Gastroesophageal sphincter (tissue), 3 donors: ENCODE measurements around the gene TST.

ENCODE experiments used
- CTCF ChIP-seq, 4 experiments: fragments of 200-600 bp in 2 of 4; fragments of 450-650 bp in 2 of 4; sonication (generic) in 1 of 4; IDR thresholded peaks; one replicate each; pipeline ENCODE4 v1.5.1; 2017 to 2019; ENCODE audit warnings: antibody characterized with exemption in 4 of 4, mild to moderate bottlenecking in 2 of 4, moderate library complexity in 2 of 4
- EP300 ChIP-seq: sonication (generic); formaldehyde crosslinking; IDR thresholded peaks from one replicate; pipeline ENCODE4 v1.6.1; 2017; ENCODE audit warnings: antibody characterized with exemption, mild to moderate bottlenecking
- POLR2A ChIP-seq, 2 donors: fragments of 450-650 bp; IDR thresholded peaks; one replicate each; pipeline ENCODE4 v1.6.1; 2017; ENCODE audit warnings: antibody characterized with exemption in 2 of 2, mild to moderate bottlenecking in 2 of 2, moderate library complexity in 1 of 2

GRCh38 chr22:37039466-37039865, 20.2 kb upstream of the TST start:
- TF ChIP-seq CTCF (IDR thresholded peaks at IDR 0.05): no peak
- no peak for TF ChIP-seq POLR2A (IDR thresholded peaks at IDR 0.05)
- no peak for TF ChIP-seq EP300
